ENCODE data around the gene HS6ST3. TPM values are rescaled to one million over a fixed set of nuclear protein-coding genes. Genes with fewer than 3 reads are reported as not detected.

Gene HS6ST3
- total RNA-seq, 1 experiment from 2014 or later = 0.11 TPM

DNA sequence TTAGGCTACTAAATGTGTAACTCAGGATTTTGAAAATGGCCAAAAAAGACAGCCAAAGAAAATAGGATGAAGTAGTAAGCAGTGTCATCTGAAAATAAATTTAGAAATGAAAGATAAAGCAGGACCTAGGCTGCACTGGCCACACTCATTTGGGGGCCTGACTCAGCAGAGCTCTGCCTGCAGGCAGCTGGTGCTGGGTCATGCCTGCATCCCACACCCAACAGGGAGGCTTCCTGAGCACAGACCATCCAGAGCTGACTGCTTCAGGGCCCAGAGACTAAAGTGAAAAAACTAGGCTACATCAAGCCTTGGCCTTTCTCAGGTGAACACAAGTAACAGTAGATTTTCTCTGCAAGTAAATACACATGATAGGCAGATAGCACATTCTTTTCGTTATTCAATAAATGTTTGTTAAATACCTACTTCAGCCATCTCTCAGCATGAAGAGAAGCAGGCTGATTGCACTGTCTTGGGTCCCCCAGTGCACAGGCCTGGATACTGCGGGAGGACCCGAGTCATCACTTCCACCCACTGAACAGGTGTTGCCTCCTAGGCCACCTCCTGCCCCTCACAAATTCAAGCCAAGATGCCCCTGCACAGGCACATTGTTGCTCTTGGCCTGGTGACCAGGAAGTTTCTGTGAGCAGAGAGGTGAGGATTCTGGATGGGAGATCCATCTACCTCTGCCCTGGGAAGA lies 620.4 kb downstream of the HS6ST3 start:
- Histone ChIP-seq H2AFZ (ENCODE audit: low read length) (no peak overlapping the region), H3F3A (ENCODE audit: low read length, unreplicated experiment) (no peaks in the 10 kb centered on the region), H3K4me2 (ENCODE audit: low read length) (no peak overlapping the region), H3K27ac (ENCODE audit: low read length) (no peak overlapping the region), H3K9me2 (replicated peaks; ENCODE audit: low read length) (no peaks in the 10 kb centered on the region), H3K9me3 (ENCODE audit: low read length) (no peaks in the 10 kb centered on the region), H3K79me2 (ENCODE audit: low read length) (no peaks in the 10 kb centered on the region), H3K4me3 (ENCODE audit: low read length) (no peak overlapping the region), H3K9ac (ENCODE audit: low read length) (no peak overlapping the region), H3K4me1 (ENCODE audit: insufficient read depth, low read length) (no peaks in the 10 kb centered on the region), H3K27me3 (ENCODE audit: low read length) (no peaks in the 10 kb centered on the region), H3K36me3 (ENCODE audit: low read depth, low read length) (no peaks in the 10 kb centered on the region), H4K20me1 (ENCODE audit: low read length) (no peaks in the 10 kb centered on the region)
- ATAC-seq = no peak
- ChIA-PET CTCF (no interaction called here), POLR2A (ENCODE audit: unreplicated experiment) (no interaction called here)
- no TSS peak for BruUV-seq (replicated peaks)
- TF ChIP-seq EZH2phosphoT487 (IDR thresholded peaks at IDR 0.05; ENCODE audit: borderline replicate concordance, low read length) (no peak), EZH2 (IDR thresholded peaks at IDR 0.05; ENCODE audit: low read length, unreplicated experiment) (no peak)
- TF ChIP-seq, protein P1, sequence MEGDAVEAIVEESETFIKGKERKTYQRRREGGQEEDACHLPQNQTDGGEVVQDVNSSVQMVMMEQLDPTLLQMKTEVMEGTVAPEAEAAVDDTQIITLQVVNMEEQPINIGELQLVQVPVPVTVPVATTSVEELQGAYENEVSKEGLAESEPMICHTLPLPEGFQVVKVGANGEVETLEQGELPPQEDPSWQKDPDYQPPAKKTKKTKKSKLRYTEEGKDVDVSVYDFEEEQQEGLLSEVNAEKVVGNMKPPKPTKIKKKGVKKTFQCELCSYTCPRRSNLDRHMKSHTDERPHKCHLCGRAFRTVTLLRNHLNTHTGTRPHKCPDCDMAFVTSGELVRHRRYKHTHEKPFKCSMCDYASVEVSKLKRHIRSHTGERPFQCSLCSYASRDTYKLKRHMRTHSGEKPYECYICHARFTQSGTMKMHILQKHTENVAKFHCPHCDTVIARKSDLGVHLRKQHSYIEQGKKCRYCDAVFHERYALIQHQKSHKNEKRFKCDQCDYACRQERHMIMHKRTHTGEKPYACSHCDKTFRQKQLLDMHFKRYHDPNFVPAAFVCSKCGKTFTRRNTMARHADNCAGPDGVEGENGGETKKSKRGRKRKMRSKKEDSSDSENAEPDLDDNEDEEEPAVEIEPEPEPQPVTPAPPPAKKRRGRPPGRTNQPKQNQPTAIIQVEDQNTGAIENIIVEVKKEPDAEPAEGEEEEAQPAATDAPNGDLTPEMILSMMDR (conservative IDR thresholded peaks at IDR 0.05; ENCODE audit: low read depth, low read length) = no peak
- DNase-seq = no peak
- intact Hi-C loops (cut with micrococcal nuclease) = no loop called here

DNA sequence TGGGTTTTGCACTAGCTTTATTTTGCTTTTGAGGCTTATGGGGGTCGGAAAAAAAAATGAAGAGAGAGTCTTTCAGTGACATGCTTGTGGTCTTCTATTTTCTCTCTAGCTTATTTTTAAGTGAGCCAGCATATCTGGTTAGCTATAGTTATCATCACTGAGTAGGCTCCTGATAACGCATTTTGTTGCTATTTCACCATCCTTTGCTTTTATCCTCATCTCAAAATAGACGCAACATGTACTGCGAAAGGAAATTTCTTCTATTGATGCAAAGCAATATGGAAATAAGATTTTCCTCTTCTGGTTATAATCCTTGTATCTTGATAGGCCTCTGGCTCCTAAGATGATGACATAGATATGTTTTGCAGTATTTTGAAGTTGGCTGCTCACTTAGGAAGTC lies 630.5 kb downstream of the HS6ST3 start:
- Histone ChIP-seq H3F3A (ENCODE audit: low read length, unreplicated experiment) (no peaks in the 10 kb centered on the region), H3K27ac (ENCODE audit: low read length) (no peak overlapping the region), H2AFZ (ENCODE audit: low read length) (no peak overlapping the region), H3K4me1 (ENCODE audit: insufficient read depth, low read length) (no peaks in the 10 kb centered on the region), H3K4me3 (ENCODE audit: low read length) (no peak overlapping the region), H4K20me1 (ENCODE audit: low read length) (no peaks in the 10 kb centered on the region), H3K9ac (ENCODE audit: low read length) (no peak overlapping the region), H3K36me3 (ENCODE audit: low read depth, low read length) (no peaks in the 10 kb centered on the region), H3K9me2 (replicated peaks; ENCODE audit: low read length) (no peaks in the 10 kb centered on the region), H3K27me3 (ENCODE audit: low read length) (no peaks in the 10 kb centered on the region), H3K9me3 (ENCODE audit: low read length) (no peaks in the 10 kb centered on the region), H3K79me2 (ENCODE audit: low read length) (no peaks in the 10 kb centered on the region), H3K4me2 (ENCODE audit: low read length) (no peak overlapping the region)
- DNase-seq (no peak), ATAC-seq (no peak)
- ChIA-PET CTCF (no interaction called here), POLR2A (ENCODE audit: unreplicated experiment) (no interaction called here)
- intact Hi-C loops (cut with micrococcal nuclease) = no loop called here
- TF ChIP-seq, protein P1 (conservative IDR thresholded peaks at IDR 0.05; ENCODE audit: low read depth, low read length) = no peak
- TF ChIP-seq EZH2 (IDR thresholded peaks at IDR 0.05; ENCODE audit: low read length, unreplicated experiment) (no peak), EZH2phosphoT487 (IDR thresholded peaks at IDR 0.05; ENCODE audit: borderline replicate concordance, low read length) (no peak)
- BruUV-seq (replicated peaks) = no TSS peak

DNA sequence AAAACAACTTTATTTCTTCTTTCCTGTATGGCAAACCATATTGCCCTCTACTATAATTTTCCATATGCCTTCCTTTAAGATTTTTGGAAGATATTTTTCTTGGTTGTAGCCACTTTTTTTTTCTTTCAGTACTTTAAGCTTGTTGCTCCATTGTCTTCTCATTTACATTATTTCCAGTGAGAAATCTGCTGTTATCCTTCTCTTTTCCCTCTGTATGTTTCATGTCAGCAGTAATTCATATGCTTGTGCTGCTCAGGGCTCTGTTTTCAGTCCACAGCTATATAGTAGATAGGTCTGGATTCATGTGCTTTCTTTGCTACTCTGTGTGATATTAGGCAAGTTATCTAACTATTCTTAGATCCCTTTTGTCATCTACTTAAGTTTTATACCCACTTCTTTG lies 636.7 kb downstream of the HS6ST3 start:
- Histone ChIP-seq H3K4me3 (ENCODE audit: low read length) (no peak overlapping the region), H3K9ac (ENCODE audit: low read length) (no peak overlapping the region), H3K36me3 (ENCODE audit: low read depth, low read length) (no peaks in the 10 kb centered on the region), H2AFZ (ENCODE audit: low read length) (no peak overlapping the region), H3K9me2 (replicated peaks; ENCODE audit: low read length) (no peaks in the 10 kb centered on the region), H3K79me2 (ENCODE audit: low read length) (no peaks in the 10 kb centered on the region), H3K4me2 (ENCODE audit: low read length) (no peak overlapping the region), H3K27ac (ENCODE audit: low read length) (no peak overlapping the region), H3K9me3 (ENCODE audit: low read length) (no peaks in the 10 kb centered on the region), H3F3A (ENCODE audit: low read length, unreplicated experiment) (no peaks in the 10 kb centered on the region), H4K20me1 (ENCODE audit: low read length) (no peaks in the 10 kb centered on the region), H3K4me1 (ENCODE audit: insufficient read depth, low read length) (no peaks in the 10 kb centered on the region), H3K27me3 (ENCODE audit: low read length) (no peaks in the 10 kb centered on the region)
- POLR2A ChIA-PET (ENCODE audit: unreplicated experiment) = no interaction called here
- no TSS peak for BruUV-seq (replicated peaks)
- no peak for DNase-seq
- no peak for ATAC-seq
- intact Hi-C loops (cut with micrococcal nuclease) = no loop called here
- CTCF ChIA-PET = no interaction called here
- TF ChIP-seq, protein P1 (conservative IDR thresholded peaks at IDR 0.05; ENCODE audit: low read depth, low read length) = no peak
- TF ChIP-seq EZH2phosphoT487 (IDR thresholded peaks at IDR 0.05; ENCODE audit: borderline replicate concordance, low read length) (no peak), EZH2 (IDR thresholded peaks at IDR 0.05; ENCODE audit: low read length, unreplicated experiment) (no peak)

All from PC-3 (cell line).